NCI-H2081 (cell line): Measurements from ENCODE around the gene UBAC1.

ENCODE experiments used
- DNase-seq, 2 experiments: peaks; one replicate each; lab custom pipeline; 2025; lab: John Stamatoyannopoulos, UW

UBAC1 gene

GRCh38 chr9:135961277-135961715 lies at the start of gene UBAC1:
UBAC1 (minus strand) TSS chr9:135961373; CDS start chr9:135961162, 211 bp downstream.
- DNase-seq: peak; percentile 97

GRCh38 chr9:136010615-136011361 lies 49.6 kb upstream of the UBAC1 start:
- no peak for DNase-seq

GRCh38 chr9:136010176-136010575 lies 49.0 kb upstream of the UBAC1 start:
- DNase-seq: no peak

- no peak for DNase-seq
Observed at GRCh38 chr9:136009516-136009915, 48.3 kb upstream of the UBAC1 start.

- DNase-seq: no peak
Observed at GRCh38 chr9:136008693-136008997, 47.5 kb upstream of the UBAC1 start.

- no peak for DNase-seq
Observed at GRCh38 chr9:136007934-136008692, 46.9 kb upstream of the UBAC1 start.

GRCh38 chr9:136007276-136007933 lies 46.2 kb upstream of the UBAC1 start:
- no peak for DNase-seq

- no peak for DNase-seq
Observed at GRCh38 chr9:136006169-136006568, 45.0 kb upstream of the UBAC1 start.

- DNase-seq: no peak
Observed at GRCh38 chr9:136004712-136005111, 43.5 kb upstream of the UBAC1 start.

GRCh38 chr9:136004219-136004618 lies 43.0 kb upstream of the UBAC1 start:
- DNase-seq: no peak

GRCh38 chr9:136003411-136004218 lies 42.4 kb upstream of the UBAC1 start:
- DNase-seq: no peak

GRCh38 chr9:136002881-136003280 lies 41.7 kb upstream of the UBAC1 start:
- no peak for DNase-seq

- DNase-seq: no peak
Observed at GRCh38 chr9:136002215-136002614, 41.0 kb upstream of the UBAC1 start.

- no peak for DNase-seq
Observed at GRCh38 chr9:136001231-136001630, 40.1 kb upstream of the UBAC1 start.

GRCh38 chr9:135998410-135999071 lies 37.4 kb upstream of the UBAC1 start:
- no peak for DNase-seq

GRCh38 chr9:135998016-135998380 lies 36.8 kb upstream of the UBAC1 start:
- DNase-seq: no peak

- DNase-seq: no peak
Observed at GRCh38 chr9:135997090-135998015, 36.2 kb upstream of the UBAC1 start.

GRCh38 chr9:135995816-135996215 lies 34.6 kb upstream of the UBAC1 start:
- DNase-seq: no peak

- DNase-seq: no peak
Observed at GRCh38 chr9:135994501-135995192, 33.5 kb upstream of the UBAC1 start.
